CD4-positive, alpha-beta T cell treated with Interleukin-2 at 100 ng/mL for 4 hours (primary cell): ENCODE measurements around the gene MGRN1.

ENCODE experiments used
- DNase-seq: peaks from one replicate; pipeline ENCODE4 v3.0.0-alpha.2; 2020; ENCODE audit warnings: low spot score

Gene MGRN1

DNA sequence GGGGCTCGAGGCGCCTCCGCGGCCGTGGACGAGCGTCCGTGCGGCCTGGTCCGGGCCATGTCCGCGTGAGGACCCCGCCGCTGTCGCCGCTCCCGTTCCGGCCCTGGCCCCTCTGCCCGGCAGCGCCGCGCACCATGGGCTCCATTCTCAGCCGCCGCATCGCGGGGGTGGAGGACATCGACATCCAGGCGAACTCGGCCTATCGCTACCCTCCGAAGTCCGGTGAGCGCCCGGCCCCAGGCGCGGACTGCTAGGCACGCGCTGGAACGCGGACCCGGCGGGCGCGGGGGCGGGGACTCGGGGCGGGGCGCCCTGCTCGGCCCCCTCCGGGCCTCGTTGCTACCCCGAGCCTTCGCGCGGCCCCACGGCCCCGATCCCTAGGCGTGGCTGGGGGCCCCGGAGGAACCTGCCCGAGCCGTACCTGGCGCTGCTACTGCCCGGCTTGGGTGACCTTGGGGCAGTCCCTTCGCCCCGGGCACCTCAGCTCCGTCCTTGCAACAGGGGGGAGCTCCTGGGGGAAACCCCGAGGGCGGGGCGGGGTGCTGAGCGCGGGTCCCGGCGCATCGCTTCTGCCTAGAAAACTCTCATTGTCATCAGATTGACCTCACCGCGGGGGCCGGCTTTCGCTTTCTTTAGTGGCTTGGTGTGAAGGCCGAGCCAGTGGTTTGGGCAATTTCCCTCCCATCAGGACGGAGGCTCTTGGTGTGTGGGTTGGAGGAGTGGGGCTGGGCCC, 367 bp downstream of the MGRN1 start:
- DNase-seq, result peak; percentile 61

DNA sequence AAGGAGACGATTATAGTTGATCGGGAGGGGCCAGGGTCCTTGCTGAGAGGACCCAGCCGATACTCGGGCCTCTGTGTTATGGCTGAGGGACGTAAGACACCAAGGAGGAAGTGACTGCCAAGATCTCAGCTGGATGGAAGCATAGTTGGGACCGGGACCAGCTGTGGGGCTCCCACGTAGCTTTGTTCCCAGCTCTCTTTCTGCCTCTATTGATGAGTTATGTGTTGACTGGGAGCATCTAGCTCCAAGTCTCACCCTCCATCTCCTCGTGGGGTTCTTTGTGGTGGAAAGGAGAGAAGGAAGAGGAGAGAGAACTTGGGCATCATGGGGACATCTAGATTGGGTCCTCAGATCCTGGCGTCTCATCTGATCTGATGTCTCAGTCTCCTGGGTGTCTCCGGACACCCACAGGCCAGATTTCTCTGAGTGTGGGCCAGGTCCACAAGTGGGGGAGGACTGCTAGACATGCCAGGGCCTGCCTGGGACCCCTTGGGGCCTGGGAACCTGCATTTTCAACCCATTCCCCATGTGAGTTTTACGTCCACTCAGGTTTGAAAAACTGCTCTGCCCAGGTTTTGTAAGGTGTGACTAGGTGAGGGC, 1.0 kb downstream of the MGRN1 start:
- no peak for DNase-seq

DNA sequence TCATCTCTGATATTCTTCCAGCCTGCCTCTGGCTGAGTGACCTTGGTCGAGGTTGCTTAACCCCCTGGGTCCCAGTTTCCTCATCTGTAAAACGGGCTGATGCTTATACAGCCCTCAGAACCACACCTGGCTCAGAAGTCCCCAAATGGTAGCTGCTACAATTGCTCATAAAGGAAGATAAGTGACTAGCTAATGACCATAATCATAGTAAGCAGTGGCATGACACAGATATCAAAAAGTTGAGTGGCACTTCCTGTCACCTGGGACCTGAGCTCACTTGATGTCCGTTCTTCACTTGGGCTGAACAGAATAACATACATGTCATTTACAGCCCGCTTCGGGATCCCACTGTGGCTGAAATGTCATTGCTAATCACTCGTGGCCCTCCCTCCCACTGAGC, 1.8 kb downstream of the MGRN1 start:
- no peak for DNase-seq

DNA sequence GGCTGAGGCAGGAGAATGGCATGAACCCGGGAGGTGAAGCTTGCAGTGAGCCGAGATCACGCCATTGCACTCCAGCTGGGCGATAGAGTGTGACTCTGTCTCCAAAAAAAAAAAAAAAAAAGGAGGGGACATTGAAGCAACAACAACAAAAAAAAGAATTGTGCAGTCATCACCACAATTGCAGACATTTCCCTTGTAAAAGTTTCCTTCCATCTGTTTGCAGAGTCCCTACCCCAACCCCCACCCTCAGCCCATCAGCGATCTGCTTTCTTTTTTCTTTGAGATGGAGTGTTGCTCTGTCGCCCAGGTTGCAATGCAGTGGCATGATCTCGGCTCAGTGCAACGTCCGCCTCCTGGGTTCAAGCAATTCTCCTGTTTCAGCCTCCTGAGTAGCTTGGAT, 3.7 kb downstream of the MGRN1 start:
- no peak for DNase-seq

GRCh38 chr16:4631444-4631843, 6.8 kb downstream of the MGRN1 start:
- DNase-seq, result no peak

- DNase-seq, result no peak
These were observed 9.4 kb downstream of the MGRN1 start for GRCh38 chr16:4633910-4634635.

DNA sequence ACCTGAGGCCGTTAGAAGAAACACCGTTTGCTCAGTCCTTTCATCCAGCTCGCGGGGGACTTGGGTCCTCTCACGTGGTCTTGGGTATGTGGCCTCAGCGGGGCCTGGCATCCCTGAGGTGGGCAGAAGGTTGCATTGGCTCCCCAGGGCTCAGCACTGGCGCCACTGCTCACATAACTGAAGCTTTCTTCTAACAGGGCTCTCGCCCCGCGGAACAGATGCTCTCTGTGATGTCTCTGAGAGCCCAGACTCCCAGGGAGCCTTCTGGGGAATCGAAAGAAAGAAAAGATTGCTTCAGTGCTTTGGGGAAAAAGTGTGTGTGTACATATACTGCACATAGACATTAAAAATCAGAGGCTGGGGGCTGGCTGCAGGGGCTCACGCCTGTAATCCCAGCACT, 10.1 kb downstream of the MGRN1 start:
- DNase-seq, result no peak

DNA sequence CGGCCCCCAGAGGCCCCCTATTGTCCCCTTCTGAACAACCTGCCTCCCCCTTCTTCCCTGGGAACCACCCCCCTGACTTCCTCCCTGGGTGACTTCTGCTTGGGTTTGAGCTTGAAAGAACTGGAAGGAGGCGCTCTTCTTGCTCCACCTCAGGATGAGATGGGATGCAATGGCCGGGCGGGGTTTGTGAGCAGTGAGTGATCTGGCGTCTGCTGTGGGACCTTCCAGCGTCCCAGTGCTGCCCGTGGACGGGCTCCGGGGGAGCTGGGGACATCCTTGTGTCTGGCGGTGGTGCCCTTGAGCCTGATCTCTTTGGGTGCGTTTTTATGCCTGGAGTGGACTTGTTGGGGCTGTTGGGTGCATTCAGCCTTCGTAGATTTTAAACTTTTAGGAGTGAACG, 11.6 kb downstream of the MGRN1 start:
- no peak for DNase-seq

DNA sequence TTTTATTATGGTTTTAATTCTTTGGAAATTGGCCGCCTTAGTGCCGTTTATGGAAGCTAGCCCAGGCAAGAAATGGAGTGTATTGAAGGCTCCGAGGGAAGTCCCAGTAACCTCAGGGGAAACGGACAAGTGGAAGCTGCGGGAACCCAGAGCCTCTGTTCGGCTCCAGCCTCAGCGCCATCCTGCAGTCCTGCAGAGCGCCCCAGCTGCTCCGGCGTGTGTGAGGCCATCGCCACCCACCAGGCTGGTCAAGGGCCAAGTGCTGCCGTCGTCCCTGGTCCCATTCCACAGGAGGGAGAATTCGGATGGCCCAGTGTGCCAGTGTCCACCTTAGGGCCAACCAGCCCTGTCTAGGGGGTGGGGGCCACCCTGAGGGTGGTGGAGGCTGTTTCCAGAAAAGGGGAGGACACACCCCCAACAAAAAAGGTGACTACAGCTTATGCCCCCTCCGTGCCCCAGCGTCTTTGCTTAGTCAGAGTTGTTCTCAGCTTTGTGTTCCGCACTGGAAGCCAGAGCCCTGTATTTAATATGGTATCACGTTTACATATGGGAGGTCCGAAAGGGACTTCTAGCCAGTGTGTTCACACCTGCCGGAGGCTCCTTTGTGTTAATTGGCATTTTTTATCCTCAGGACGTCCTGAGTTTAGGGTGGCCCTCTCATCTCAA, 13.0 kb downstream of the MGRN1 start:
- DNase-seq, result no peak

GRCh38 chr16:4639899-4640509, 15.4 kb downstream of the MGRN1 start:
- DNase-seq, result no peak

DNA sequence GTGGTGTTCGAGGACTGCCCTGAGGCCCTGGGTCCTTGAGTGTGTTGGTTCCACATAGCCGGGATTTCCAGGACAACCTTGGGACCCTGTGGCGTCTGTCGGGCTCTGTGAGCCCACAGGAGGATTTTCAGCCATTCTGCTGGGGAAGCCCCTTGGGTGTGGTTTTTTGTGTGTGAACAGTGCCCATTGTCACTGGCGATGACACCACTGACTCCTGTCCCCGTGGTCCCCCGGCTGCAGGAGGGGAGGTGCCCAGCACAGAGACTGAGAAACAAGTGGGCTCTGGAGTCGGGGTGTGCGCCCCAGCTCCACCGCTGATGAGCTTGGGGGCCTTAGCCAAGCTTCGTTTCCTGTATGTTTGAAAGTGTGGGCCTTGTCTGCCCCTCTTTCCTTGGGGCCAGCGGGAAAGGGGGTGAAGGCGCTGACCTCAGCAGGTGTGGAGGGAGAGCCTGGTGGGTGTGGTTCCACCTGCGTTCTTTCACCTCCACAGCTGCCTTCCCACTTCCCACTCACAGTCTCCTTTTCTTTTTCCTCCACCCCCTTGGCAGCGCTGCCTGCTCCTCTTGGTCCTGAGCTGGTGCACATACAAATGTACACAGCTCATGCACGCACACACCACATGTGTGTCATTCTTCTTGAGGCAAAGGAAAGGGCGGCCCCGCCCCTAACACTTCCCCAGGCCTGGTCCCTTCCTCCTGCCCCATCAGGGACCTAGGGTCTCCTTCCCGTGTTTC, 16.1 kb downstream of the MGRN1 start:
- no peak for DNase-seq

DNA sequence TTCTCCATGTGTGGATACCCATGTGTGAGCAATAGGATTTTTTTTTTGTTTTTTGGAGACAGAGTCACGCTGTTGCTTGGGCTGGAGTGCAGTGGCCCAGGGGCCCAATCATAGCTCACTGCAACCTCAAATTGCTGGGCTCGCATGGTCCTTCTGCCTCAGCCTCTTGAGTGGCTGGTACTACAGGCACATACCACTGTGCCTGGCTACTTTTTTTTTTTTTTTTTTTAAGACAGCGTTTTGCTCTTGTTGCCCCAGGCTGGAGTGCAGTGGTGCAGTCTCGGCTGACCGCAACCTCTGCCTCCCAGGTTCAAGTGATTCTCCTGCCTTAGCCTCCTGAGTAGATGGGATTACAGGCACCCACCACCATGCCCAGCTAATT, 16.7 kb downstream of the MGRN1 start:
- DNase-seq, result no peak

- no peak for DNase-seq
These were observed 17.3 kb downstream of the MGRN1 start for GRCh38 chr16:4641895-4642294.

GRCh38 chr16:4646773-4647643, 22.4 kb downstream of the MGRN1 start:
- DNase-seq, result no peak

DNA sequence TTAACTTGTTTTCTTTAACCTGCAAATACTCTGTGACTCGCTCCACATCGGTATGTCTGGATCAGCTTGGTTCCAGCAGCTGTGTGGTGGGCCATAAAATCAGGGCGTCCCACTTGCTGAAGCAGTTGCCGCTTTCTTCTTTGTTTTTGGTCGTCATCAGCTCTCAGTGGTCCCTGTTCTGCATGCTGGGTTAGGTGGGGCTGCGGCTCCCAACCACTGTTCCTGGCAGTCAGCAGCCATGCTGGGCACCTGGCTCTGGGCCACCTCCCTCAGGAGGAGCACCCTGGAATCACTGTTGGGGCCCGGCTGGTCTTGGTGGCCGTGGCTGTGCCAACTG, 23.0 kb downstream of the MGRN1 start:
- no peak for DNase-seq

DNA sequence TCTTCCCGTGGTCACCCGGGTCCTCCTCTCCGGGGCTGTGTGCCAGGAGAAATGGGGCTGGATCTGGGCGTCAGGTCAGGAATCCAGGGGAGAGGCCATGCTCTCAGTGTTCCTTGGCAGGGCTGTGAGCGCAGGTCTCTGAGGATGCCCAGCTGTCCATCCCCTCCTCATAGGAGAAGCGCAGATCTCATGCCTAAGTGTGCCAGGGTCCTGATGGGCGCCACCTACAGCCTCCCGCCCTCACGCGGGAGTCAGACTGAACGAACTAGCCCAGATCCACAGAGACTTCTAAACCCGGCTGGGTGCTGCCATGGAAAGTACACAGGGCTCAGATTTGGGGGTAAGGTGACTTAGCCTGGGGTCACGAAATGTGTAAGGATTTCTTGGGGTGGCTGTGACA, 24.3 kb downstream of the MGRN1 start:
- no peak for DNase-seq

DNA sequence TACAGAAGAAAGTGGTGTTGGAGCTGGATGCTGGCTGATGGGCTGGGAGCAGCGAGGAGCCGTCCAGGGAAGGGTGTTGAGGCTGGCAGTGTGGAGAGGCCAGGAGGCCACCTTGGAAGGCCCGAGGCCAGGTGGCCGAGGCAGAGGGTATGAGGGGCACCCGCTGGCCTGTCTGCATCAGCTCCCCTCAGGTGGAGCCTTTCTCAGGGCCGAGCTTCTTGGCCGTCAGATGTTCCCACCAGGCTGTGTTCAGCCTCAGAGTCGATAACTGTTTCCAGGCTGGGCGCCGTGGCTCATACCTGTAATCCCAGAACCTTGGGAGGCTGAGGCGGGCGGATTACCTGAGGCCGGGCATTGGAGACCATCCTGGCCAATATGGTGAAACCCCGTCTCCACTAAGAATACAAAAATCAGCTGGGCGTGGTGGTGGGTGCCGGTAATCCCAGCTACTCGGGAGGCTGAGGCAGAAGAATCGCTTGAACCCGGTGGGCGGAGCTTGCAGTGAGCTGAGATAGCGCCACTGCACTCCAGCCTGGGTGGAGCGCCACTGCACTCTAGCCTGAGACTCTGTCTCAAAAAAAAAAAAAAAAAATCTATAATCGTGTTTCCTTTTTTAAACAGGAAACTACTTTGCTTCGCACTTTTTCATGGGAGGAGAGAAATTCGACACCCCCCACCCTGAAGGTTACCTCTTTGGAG, 25.3 kb downstream of the MGRN1 start:
- DNase-seq, result no peak

DNA sequence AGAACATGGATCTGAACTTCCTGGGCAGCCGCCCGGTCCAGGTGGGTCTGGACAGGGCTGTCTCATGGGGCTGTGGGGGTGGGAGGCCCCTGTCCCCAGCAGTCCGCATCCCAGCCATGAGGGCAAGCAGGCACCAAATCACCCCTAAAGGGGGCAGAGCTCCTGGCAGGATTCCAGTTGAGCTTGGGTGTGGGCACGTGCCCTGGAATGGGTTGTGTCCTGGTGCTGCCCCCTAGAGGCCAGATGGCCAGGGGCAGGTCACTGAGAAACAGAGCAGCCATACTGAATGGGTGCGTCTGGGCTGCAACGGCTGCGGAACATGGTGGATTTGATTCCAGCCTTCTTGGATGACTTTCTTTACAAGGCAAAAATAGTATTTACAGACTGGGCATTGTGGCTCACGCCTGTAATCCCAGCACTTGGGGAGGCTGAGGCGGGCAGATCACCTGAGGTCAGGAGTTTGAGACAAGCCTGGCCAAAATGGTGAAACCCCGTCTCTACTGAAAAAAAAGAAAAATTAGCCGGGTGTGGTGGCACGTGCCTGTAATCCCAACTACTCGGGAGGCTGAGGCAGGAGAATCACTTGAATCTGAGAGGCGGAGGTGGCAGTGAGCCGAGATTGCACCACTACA, 25.9 kb downstream of the MGRN1 start:
- DNase-seq, result peak; percentile 74

DNA sequence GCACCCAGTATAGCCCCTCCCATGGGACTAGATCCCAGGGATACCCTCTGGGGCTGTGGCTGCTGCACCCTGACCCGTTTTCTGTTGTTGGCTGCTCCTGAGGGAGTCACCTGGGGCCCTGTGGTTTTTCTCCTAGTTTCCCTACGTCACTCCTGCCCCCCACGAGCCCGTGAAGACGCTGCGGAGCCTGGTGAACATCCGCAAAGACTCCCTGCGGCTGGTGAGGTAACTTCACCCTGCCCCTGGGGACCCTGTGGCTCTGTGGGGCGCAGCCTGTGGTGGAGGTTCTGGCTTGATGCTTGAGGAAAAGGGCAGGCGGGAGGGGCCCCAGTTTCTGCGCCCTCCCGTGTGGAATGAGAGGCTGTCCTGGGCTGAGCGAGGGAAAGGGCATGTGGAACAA, 27.2 kb downstream of the MGRN1 start:
- DNase-seq, result no peak

- no peak for DNase-seq
These were observed 27.9 kb downstream of the MGRN1 start for GRCh38 chr16:4652561-4652960.
